ENCODE measurements around the gene SF3B5. TPM values are rescaled to one million over a fixed set of nuclear protein-coding genes. Genes with fewer than 3 reads are reported as not detected.

Gene SF3B5
- polyA plus RNA-seq, 3 donors, result 271 to 445 (median 355) TPM

DNA sequence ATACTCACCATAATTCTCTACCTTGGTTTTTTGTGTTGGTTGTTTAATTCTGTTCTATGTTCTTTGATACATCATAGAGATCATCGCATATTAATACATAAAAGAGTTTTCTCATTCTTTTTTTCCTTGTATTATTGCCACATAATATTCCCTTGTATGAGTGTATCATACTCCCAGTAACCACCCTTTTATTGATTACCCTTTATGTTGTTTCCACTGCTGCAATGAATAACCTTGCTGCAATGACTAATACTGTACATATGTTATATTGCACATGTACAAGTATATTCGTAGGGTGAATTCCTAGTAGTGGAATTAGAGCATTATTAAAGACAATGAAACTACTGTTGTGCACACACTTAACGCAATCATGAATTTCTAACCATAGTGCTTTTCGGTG is 9.1 kb upstream of the SF3B5 start:
- TF ChIP-seq, protein P1, sequence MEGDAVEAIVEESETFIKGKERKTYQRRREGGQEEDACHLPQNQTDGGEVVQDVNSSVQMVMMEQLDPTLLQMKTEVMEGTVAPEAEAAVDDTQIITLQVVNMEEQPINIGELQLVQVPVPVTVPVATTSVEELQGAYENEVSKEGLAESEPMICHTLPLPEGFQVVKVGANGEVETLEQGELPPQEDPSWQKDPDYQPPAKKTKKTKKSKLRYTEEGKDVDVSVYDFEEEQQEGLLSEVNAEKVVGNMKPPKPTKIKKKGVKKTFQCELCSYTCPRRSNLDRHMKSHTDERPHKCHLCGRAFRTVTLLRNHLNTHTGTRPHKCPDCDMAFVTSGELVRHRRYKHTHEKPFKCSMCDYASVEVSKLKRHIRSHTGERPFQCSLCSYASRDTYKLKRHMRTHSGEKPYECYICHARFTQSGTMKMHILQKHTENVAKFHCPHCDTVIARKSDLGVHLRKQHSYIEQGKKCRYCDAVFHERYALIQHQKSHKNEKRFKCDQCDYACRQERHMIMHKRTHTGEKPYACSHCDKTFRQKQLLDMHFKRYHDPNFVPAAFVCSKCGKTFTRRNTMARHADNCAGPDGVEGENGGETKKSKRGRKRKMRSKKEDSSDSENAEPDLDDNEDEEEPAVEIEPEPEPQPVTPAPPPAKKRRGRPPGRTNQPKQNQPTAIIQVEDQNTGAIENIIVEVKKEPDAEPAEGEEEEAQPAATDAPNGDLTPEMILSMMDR (IDR thresholded peaks at IDR 0.05), result no peak
- Mint-ChIP-seq H3K27me3 (ENCODE audit: low read depth in 3 of 3) (peaks cover 0 to 2% (median 0%) of the 10 kb centered on the region in 3 donors), H3K4me1 (peaks cover 3% of the 10 kb centered on the region), H3K27ac (no peak overlapping the region), H3K36me3 (no peaks in the 10 kb centered on the region), H3K9me3 (no peaks in the 10 kb centered on the region), H3K4me3 (no peak overlapping the region)
- no peak for DNase-seq
- H3K79me2 ChIP-seq (ENCODE audit: insufficient read depth, low read length), result no peaks in the 10 kb centered on the region
- no peak overlapping the region for H3K27ac ChIP-seq (ENCODE audit: low read depth in 1 of 2, low read length in 2 of 2)
- intact Hi-C loops (cut with micrococcal nuclease), result loop anchor here in 1 of 2 donors (10.0 kb wide), 1 partner anchor 380 kb away; no protein-coding TSS in a partner anchor
- no peak overlapping the region for H3K4me3 ChIP-seq (replicated peaks in 1 of 3; ENCODE audit: low read depth in 2 of 3, low read length in 3 of 3)
- no peaks in the 10 kb centered on the region for H4K20me1 ChIP-seq (ENCODE audit: insufficient read depth, low read length)
- H3K4me2 ChIP-seq (replicated peaks; ENCODE audit: extremely low read depth, low read length, poor library complexity, severe bottlenecking), result no peak overlapping the region
- H3K4me1 ChIP-seq (ENCODE audit: control insufficient read depth in 1 of 2, insufficient read depth in 2 of 2, low read length in 2 of 2), result no peaks in the 10 kb centered on the region
- WGBS (ENCODE audit: insufficient coverage), result no CpG with 5 or more reads among the region's 4 CpGs
- no peak overlapping the region for H2AFZ ChIP-seq (ENCODE audit: insufficient read depth, low read depth, low read length, poor library complexity, severe bottlenecking)
- no peaks in the 10 kb centered on the region for H3K9me3 ChIP-seq (replicated peaks in 1 of 2; ENCODE audit: control insufficient read depth in 1 of 2, insufficient read depth in 1 of 2, low read length in 2 of 2)
- H3K9ac ChIP-seq (ENCODE audit: insufficient read depth, low read length, poor library complexity, severe bottlenecking), result no peak overlapping the region
- no peaks in the 10 kb centered on the region for H3K36me3 ChIP-seq (replicated peaks in 1 of 2; ENCODE audit: control insufficient read depth in 1 of 2, insufficient read depth in 2 of 2, low read length in 2 of 2)
- H3K27me3 ChIP-seq (ENCODE audit: control insufficient read depth in 2 of 2, insufficient read depth in 2 of 2, low read length in 2 of 2), result no peaks in the 10 kb centered on the region

DNA sequence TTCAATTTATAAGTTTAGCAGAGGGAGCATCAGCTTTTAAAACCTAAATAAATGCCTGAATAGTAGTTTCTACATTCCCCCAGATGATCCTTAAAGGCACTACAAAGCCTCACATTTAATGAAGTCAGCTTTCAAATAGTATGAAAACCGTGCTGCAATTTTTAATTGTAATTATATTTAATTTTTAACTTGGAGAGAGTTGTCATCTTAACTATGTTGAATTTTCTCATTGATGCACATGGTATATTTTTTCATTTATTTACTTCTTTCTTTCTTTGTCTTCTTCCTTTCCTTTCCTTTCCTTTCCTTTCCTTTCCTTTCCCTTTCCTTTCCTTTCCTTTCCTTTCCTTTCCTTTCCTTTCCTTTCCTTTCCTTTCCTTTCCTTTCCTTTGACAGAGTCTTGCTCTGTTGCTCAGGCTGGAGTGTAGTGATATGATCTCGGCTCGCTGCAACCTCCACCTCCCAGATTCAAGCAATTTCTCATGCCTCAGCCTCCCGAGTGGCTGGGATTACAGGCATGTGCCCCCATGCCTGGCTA is 7.7 kb upstream of the SF3B5 start:
- intact Hi-C loops (cut with micrococcal nuclease), result loop anchor here in 1 of 2 donors (10.0 kb wide), 1 partner anchor 382 kb away; no protein-coding TSS in a partner anchor
- H3K36me3 Mint-ChIP-seq, result no peaks in the 10 kb centered on the region

More for the DNA sequence above, 7.7 kb upstream of the SF3B5 start:
- Mint-ChIP-seq H3K9me3 (no peaks in the 10 kb centered on the region), H3K4me1 (peaks cover 3% of the 10 kb centered on the region), H3K27me3 (ENCODE audit: low read depth in 3 of 3) (peaks cover 0 to 2% (median 0%) of the 10 kb centered on the region in 3 donors), H3K27ac (no peak overlapping the region), H3K4me3 (no peak overlapping the region)
- H3K79me2 ChIP-seq (ENCODE audit: insufficient read depth, low read length), result no peaks in the 10 kb centered on the region
- no peak for DNase-seq
- H3K27me3 ChIP-seq (ENCODE audit: control insufficient read depth in 2 of 2, insufficient read depth in 2 of 2, low read length in 2 of 2), result no peaks in the 10 kb centered on the region
- no peak overlapping the region for H2AFZ ChIP-seq (ENCODE audit: insufficient read depth, low read depth, low read length, poor library complexity, severe bottlenecking)
- H3K36me3 ChIP-seq (replicated peaks in 1 of 2; ENCODE audit: control insufficient read depth in 1 of 2, insufficient read depth in 2 of 2, low read length in 2 of 2), result no peaks in the 10 kb centered on the region
- H3K27ac ChIP-seq (ENCODE audit: low read depth in 1 of 2, low read length in 2 of 2), result no peak overlapping the region
- TF ChIP-seq, protein P1 (IDR thresholded peaks at IDR 0.05), result no peak
- no peak overlapping the region for H3K4me3 ChIP-seq (replicated peaks in 1 of 3; ENCODE audit: low read depth in 2 of 3, low read length in 3 of 3)
- H3K9ac ChIP-seq (ENCODE audit: insufficient read depth, low read length, poor library complexity, severe bottlenecking), result no peak overlapping the region
- H3K9me3 ChIP-seq (replicated peaks in 1 of 2; ENCODE audit: control insufficient read depth in 1 of 2, insufficient read depth in 1 of 2, low read length in 2 of 2), result no peaks in the 10 kb centered on the region
- no peaks in the 10 kb centered on the region for H3K4me1 ChIP-seq (ENCODE audit: control insufficient read depth in 1 of 2, insufficient read depth in 2 of 2, low read length in 2 of 2)
- no CpG with 5 or more reads among the region's 4 CpGs for WGBS (ENCODE audit: insufficient coverage)
- no peak overlapping the region for H3K4me2 ChIP-seq (replicated peaks; ENCODE audit: extremely low read depth, low read length, poor library complexity, severe bottlenecking)
- H4K20me1 ChIP-seq (ENCODE audit: insufficient read depth, low read length), result no peaks in the 10 kb centered on the region

Data from CD14-positive monocyte (primary cell).